Uterus (tissue), 4 donors: ENCODE results near the gene SYTL5. TPM values are rescaled to one million over a fixed set of nuclear protein-coding genes. Genes with fewer than 3 reads are reported as not detected.

ENCODE experiments used
- DNase-seq, 2 donors: peaks; one replicate each; pipeline ENCODE4 v3.0.0-alpha.2; 2019 to 2020
- H3K27ac ChIP-seq, 2 donors: fragments of 200-600 bp; sonication (generic); 1 replicate in 1 of 2; 2 replicates in 1 of 2; pipeline ENCODE4 v1.5.1; 2016 to 2018
- H3K27me3 ChIP-seq, 2 donors: fragments of 200-600 bp; sonication (generic); one replicate each; pipeline ENCODE4 v1.5.1; 2018 to 2019; ENCODE audit warnings: control low read depth in 1 of 2
- H3K36me3 ChIP-seq, 2 donors: fragments of 200-600 bp; sonication (generic); one replicate each; pipeline ENCODE4 v1.5.1; 2019; ENCODE audit warnings: control low read depth in 1 of 2
- H3K4me1 ChIP-seq, 2 donors: fragments of 200-600 bp; sonication (generic); one replicate each; pipeline ENCODE4 v1.5.1; 2018 to 2019; ENCODE audit warnings: control low read depth in 1 of 2
- H3K4me3 ChIP-seq, 2 donors: fragments of 200-600 bp; sonication (generic); 1 replicate in 1 of 2; 2 replicates in 1 of 2; pipeline ENCODE4 v1.5.1; 2018 to 2019; ENCODE audit warnings: mild to moderate bottlenecking in 1 of 2
- H3K9me3 ChIP-seq, 2 donors: fragments of 200-600 bp; sonication (generic); one replicate each; pipeline ENCODE4 v1.5.1; 2019; ENCODE audit warnings: control low read depth in 1 of 2
- CTCF ChIP-seq, 4 experiments: fragments of 200-600 bp in 2 of 4; fragments of 450-650 bp in 2 of 4; sonication (generic) in 2 of 4; IDR thresholded peaks; one replicate each; pipeline ENCODE4 v1.5.1; 2016 to 2019; ENCODE audit warnings: antibody characterized with exemption in 4 of 4, mild to moderate bottlenecking in 2 of 4, moderate library complexity in 1 of 4
- POLR2A ChIP-seq, 2 donors: fragments of 450-650 bp; IDR thresholded peaks; one replicate each; pipeline ENCODE4 v1.6.1; 2016; ENCODE audit warnings: antibody characterized with exemption in 2 of 2, mild to moderate bottlenecking in 1 of 2, moderate library complexity in 1 of 2
- intact Hi-C: fragments of 100-400 bp; cut with DNase I; formaldehyde crosslinking; loops from one replicate; pipeline ENCODE4 v1.15.1; 2023; ENCODE audit warnings: low total_unique reads
- total RNA-seq, 4 donors: library from RNA; depleted of rRNA in 3 of 4; stranded (reverse); fragments of >200 nt in 3 of 4; gene quantifications; one replicate each; pipeline versions ENCODE4 v1.1.0 to v1.2.4, GENCODE V29; 2014 to 2023
- donor health status: DM: yes; HTN: yes; CAD: no.

SYTL5 gene
- total RNA-seq, 4 donors from 2014 or later: under 0.01 to 3.1 (median 1.6) TPM

- Histone ChIP-seq H3K27ac (no peak overlapping the region), H3K9me3 (no peaks in the 10 kb centered on the region)
Observed at GRCh38 chrX:38154818-38155217, 148.5 kb downstream of the SYTL5 start.

GRCh38 chrX:38156838-38157237, 150.5 kb downstream of the SYTL5 start:
- no peaks in the 10 kb centered on the region for H3K9me3 ChIP-seq
- H3K4me3 ChIP-seq: no peak overlapping the region
- no peak for DNase-seq
- H3K4me1 ChIP-seq: no peaks in the 10 kb centered on the region
- H3K27ac ChIP-seq: no peak overlapping the region
- H3K27me3 ChIP-seq: no peaks in the 10 kb centered on the region
- no peak for TF ChIP-seq CTCF (IDR thresholded peaks at IDR 0.05)
- TF ChIP-seq POLR2A (IDR thresholded peaks at IDR 0.05): no peak
- H3K36me3 ChIP-seq: no peaks in the 10 kb centered on the region
- intact Hi-C loops: no loop called here

More at GRCh38 chrX:38154818-38155217, 148.5 kb downstream of the SYTL5 start:
- Histone ChIP-seq H3K4me1 (no peaks in the 10 kb centered on the region), H3K27me3 (no peaks in the 10 kb centered on the region), H3K36me3 (no peaks in the 10 kb centered on the region), H3K4me3 (no peak overlapping the region)
- no peak for DNase-seq
- intact Hi-C loops: no loop called here
- TF ChIP-seq CTCF (IDR thresholded peaks at IDR 0.05) (no peak), POLR2A (IDR thresholded peaks at IDR 0.05) (no peak)

- TF ChIP-seq CTCF (IDR thresholded peaks at IDR 0.05) (no peak), POLR2A (IDR thresholded peaks at IDR 0.05) (no peak)
- H3K27ac ChIP-seq: no peak overlapping the region
- no peaks in the 10 kb centered on the region for H3K36me3 ChIP-seq
- no peak for DNase-seq
- H3K4me1 ChIP-seq: no peaks in the 10 kb centered on the region
- H3K9me3 ChIP-seq: no peaks in the 10 kb centered on the region
- intact Hi-C loops: no loop called here
- H3K4me3 ChIP-seq: no peak overlapping the region
- H3K27me3 ChIP-seq: no peaks in the 10 kb centered on the region
Observed at GRCh38 chrX:38163193-38163592, 156.8 kb downstream of the SYTL5 start.

GRCh38 chrX:38165023-38165422, 158.7 kb downstream of the SYTL5 start:
- no peaks in the 10 kb centered on the region for H3K9me3 ChIP-seq
- intact Hi-C loops: no loop called here

GRCh38 chrX:38166478-38167083, 160.2 kb downstream of the SYTL5 start:
- no peaks in the 10 kb centered on the region for H3K9me3 ChIP-seq
- no peak for TF ChIP-seq POLR2A (IDR thresholded peaks at IDR 0.05)
- peak; percentile 21 to 48 (median 44) for TF ChIP-seq CTCF (IDR thresholded peaks at IDR 0.05)
- H3K36me3 ChIP-seq: no peaks in the 10 kb centered on the region
- no peak for DNase-seq
- intact Hi-C loops: no loop called here
- H3K27me3 ChIP-seq: no peaks in the 10 kb centered on the region
- H3K4me3 ChIP-seq: no peak overlapping the region
- no peak overlapping the region for H3K27ac ChIP-seq
- H3K4me1 ChIP-seq: no peaks in the 10 kb centered on the region

More at GRCh38 chrX:38165023-38165422, 158.7 kb downstream of the SYTL5 start:
- Histone ChIP-seq H3K4me3 (no peak overlapping the region), H3K4me1 (no peaks in the 10 kb centered on the region), H3K27ac (no peak overlapping the region), H3K27me3 (no peaks in the 10 kb centered on the region), H3K36me3 (no peaks in the 10 kb centered on the region)
- no peak for DNase-seq
- no peak for TF ChIP-seq POLR2A (IDR thresholded peaks at IDR 0.05)

GRCh38 chrX:38170556-38170955, 164.2 kb downstream of the SYTL5 start:
- intact Hi-C loops: no loop called here
- no peaks in the 10 kb centered on the region for H3K9me3 ChIP-seq
- DNase-seq: no peak
- no peaks in the 10 kb centered on the region for H3K36me3 ChIP-seq
- H3K4me3 ChIP-seq: no peak overlapping the region
- no peaks in the 10 kb centered on the region for H3K27me3 ChIP-seq
- no peak overlapping the region for H3K27ac ChIP-seq
- no peak for TF ChIP-seq POLR2A (IDR thresholded peaks at IDR 0.05)
- no peak for TF ChIP-seq CTCF (IDR thresholded peaks at IDR 0.05)
- H3K4me1 ChIP-seq: no peaks in the 10 kb centered on the region
